GM18498 (cell line): ENCODE measurements around the gene LUZP1.
"Not testable (repeated sequence)": the region's sequence is repeated elsewhere in the genome, so short reads cannot be mapped to it uniquely, and the experiment has no call there.

Experiments used
- ATAC-seq: cut with Tn5 transposase; IDR thresholded peaks from one replicate; pipeline ENCODE4 v1.9.1; 2021; ENCODE audit warnings: mild to moderate bottlenecking, moderate library complexity; ENCODE audit not compliant: unreplicated experiment

Gene LUZP1

DNA sequence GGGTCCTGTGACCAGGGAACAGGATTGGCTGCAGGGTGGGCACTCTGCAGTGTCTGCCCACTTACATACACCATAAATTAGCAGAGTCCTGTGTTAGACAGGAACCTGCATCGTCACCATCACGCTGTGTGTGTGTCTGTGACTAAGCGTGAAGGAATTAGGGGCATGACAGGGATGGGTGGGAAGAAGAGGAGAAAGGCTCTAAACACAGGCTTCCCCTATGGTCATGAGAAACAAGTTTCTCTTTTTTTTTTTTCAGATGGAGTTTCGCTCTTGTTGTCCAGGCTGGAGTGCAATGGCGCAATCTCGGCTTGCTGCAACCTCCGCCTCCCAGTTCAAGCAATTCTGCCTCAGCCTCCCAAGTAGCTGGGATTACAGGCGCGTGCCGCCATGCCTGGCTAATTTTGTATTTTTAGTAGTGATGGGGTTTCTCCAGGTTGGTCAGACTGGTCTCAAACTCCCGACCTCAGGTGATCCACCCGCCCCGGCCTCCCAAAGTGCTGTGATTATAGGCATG, 20.3 kb upstream of the LUZP1 start:
- ATAC-seq: not testable (repeated sequence)

DNA sequence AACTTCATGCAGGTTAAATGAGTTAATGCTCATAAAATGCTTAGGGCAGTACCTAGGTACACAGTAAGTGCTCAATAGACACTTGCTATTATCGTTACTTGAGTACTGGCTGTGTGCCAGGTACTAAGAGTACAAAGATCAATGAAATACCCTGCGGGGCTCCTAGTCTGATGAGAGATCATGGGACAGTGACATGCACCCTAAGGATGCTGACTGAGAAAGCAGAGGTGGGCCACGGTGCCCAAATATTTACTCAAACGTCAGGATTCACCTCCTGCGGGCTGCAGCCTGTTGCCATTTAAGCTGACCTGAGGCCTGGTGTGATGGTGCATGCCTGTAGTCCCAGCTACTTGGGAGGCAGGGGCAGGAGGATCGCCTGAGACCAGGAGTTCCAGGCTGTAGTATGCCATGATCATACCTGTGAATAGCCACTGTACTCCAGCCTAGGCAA, 19.8 kb upstream of the LUZP1 start:
- ATAC-seq: no peak

DNA sequence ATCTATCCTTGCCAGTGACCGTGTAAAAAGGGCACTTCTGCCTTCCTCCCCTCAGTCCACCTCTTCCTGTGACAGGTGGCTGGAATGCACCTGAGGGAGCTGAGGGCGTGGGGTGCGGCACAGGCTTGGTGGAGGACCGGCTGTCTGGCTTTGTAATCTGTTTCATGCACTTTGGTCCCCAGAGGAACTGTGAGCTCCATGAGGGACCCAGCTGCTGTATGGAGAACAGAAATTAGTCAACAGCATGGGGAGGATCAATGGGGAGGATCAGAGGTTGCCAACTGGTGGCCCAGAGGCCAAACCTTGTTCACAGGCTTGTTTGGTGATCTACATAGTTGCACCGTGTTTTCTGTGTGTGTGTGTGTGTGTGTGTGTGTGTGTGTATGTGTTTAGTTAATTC, 19.0 kb upstream of the LUZP1 start:
- ATAC-seq: no peak

DNA sequence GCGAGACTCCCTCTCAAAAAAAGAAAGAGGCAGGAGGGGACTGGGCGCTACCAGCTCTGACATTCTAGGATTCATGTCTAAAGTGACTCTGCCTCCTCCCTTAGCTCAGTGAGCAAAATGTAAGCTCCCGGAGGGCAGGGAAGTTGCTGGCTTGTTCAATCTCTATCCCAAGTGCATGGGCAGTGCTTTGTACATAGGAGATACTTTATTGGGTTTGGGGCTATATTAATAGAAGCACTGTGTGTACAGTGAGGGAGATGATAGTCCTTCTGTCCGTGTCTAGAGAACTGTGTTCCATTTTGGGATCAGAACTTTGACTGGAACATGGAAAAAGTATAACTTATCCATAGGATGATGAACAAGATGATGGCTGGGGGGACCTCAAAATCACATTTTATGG, 16.7 kb upstream of the LUZP1 start:
- no peak for ATAC-seq

GRCh38 chr1:23184212-23184934, 15.7 kb upstream of the LUZP1 start:
- ATAC-seq: no peak

DNA sequence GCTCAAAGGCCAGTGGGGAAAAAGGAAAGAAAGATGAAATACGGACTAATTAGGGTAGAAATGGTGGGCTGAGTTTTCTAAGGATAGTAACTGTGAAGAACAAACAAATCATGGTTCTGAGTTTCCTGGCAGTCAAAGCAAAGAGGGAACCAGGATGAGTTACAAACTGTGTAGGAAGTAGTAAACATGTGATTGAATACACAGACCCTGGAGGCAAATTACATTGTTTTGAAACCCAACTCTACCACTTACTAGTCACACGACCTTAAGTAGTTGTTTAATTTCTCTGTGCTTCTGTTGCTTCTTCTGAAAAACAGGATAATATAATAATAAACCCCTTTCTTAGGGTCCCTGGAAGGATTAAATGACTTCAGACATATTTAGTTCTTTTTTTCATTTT, 11.2 kb upstream of the LUZP1 start:
- ATAC-seq: no peak

DNA sequence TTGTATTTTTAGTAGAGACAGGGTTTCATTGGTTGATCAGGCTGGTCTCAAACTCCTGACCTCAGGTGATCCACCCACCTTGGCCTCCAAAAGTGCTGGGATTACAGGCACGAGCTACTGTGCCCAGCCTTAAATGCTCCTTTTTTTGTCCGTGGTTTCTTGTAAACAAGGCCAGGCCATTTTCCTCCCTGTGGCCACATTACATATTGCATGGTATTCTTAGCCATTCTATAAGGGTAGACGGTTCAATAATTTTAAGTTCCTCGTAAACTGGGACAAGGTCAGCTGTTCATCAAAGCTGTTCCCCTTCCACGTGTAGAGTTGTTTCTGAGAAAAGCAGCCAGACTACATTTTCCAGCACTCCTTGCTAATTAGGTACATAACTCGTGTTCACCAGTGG, 10.3 kb upstream of the LUZP1 start:
- no peak for ATAC-seq

DNA sequence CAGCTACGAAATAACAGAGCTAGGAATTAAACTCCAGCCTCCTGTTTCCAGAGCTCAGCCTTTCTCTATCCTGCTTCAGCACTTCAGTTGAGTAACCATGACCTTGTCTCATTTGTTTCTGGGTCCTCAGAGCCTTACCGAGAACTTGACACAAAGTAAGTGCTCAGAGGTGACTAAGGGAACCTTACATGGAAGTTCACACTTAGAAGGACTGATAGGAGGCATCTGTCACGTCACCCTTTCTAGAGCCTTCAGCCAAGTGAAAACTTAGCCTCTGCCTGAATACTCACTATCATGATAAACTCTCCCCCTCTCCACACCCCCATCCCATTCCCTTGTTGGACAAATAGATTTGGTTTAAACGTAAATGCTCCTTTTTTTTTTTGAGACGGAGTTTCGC, 9.8 kb upstream of the LUZP1 start:
- no peak for ATAC-seq

DNA sequence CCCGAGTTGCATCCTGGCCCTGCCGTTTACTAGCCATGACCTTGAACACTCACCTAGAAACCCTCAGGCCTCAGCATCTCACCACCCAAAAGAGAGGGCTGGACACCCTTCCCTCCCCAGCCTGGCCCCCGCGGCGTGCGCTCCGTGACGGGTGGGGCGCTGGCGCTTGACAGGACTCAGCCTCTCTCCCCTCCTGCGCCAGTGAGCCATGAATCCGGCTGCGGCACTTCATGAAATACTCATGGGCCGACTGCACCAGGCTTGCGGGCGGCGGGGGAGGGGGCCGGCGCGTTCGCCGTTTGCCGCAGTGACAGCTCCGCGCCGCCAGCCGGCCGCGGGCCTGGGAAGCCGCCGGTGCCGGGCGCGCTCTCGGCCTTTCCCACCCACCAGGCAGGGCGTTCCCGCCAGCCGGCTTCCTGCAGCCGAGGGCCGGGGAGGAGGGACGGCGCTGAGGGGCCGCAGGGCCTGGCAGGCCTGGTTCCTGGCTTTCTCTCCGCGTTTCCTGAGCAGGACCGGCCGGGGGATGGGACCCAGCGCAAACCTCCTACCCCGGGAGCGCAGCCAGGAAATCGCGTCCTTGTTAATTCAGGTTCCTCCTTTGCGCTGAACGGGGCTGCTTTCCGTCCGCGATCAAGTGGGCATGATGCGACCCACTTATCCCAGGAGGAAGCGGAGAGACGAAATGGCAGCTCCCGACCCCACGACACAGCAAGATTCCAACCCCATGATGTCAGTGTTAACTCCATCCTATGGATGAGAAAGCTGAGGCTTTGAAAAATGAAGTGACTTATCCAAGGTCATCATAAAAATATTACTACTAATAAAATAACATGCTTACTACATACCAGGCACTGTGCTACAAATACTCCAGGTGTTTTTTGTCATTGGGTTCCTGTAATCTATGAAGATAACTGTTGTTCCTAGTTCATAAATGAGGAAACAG, 9.1 kb upstream of the LUZP1 start:
- peak; percentile 60 for ATAC-seq

GRCh38 chr1:23177031-23177430, 8.4 kb upstream of the LUZP1 start:
- ATAC-seq: no peak

GRCh38 chr1:23174426-23175110, 5.9 kb upstream of the LUZP1 start:
- no peak for ATAC-seq

- ATAC-seq: no peak
Observed at GRCh38 chr1:23171181-23171755, 2.6 kb upstream of the LUZP1 start.

- ATAC-seq: no peak
Observed at GRCh38 chr1:23169727-23170335, 1.2 kb upstream of the LUZP1 start.

DNA sequence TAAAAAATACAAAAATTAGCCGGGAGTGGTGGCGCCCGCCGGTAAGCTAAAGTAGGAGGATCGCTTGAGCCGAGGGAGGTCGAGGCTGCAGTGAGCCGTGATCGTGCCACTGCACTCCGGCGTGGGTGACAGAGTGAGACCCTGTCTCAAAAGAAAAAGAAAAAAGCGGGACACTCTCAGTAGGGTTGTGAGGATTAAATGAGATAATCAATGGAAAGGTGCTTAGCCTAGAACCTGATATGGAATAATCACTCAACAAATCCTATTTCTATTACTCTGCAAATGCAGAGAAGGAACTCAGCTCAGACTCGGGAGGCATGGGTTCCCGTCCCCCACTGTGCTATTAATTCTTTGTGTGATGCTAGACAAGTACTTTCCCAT, 529 bp upstream of the LUZP1 start:
- ATAC-seq: no peak

GRCh38 chr1:23168079-23168444, 594 bp downstream of the LUZP1 start:
- ATAC-seq: peak; percentile 40

DNA sequence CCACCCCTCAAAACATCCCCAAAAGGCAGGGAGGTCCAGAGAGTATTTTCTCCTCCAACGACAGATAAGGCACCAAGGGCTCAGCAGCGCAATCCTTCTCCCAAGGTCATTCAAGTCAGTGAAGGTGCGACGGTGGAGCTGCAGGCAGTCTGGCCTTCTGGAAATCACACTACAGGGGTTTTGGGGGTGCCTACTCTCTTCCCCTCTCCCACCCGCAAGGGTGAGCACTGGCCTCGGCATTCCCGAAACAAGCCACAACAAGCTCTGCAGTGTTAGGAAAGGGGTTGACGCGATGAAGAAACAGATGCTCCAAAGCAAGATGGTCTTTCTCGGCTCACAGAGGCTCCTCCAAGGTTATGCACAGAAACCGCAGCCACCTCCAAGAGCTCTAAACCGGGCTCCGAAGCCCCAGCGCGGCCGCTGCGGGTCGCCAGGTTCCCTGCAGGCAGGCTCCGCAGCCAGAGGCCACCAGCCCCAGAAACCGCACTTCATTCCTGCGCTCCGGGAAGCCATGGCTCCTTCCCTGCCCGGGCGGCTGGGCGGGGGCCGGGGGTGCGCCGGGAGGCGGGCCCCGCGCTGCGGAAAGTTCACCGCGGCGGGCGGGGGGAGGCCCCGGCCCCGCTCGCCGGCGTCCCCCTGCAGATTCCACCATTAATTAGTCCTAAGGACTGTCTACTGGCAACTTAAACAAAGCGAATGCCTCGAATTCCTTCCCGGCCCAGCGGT, 1.1 kb downstream of the LUZP1 start:
- ATAC-seq: peak; percentile 10

- no peak for ATAC-seq
Observed at GRCh38 chr1:23166854-23167253, 1.8 kb downstream of the LUZP1 start.

DNA sequence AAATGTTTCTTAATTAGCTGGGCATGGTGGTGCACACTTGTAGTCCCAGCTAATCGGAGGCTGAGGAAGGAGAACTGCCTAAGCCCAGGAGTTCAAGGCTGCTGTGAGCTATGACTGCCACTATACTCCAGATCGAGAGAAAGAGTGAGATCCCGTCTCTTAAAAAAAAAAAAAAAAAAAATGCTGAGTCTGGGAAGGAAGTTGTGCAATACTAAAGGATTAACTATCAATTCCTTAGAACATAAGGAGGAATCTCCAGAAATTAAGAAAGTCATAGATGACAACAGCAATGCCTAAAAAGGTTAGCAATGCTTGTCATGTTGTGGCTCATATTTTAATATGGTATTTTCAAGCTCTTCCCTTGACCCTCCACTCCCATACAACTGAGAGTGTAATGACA, 5.3 kb downstream of the LUZP1 start:
- ATAC-seq: no peak

DNA sequence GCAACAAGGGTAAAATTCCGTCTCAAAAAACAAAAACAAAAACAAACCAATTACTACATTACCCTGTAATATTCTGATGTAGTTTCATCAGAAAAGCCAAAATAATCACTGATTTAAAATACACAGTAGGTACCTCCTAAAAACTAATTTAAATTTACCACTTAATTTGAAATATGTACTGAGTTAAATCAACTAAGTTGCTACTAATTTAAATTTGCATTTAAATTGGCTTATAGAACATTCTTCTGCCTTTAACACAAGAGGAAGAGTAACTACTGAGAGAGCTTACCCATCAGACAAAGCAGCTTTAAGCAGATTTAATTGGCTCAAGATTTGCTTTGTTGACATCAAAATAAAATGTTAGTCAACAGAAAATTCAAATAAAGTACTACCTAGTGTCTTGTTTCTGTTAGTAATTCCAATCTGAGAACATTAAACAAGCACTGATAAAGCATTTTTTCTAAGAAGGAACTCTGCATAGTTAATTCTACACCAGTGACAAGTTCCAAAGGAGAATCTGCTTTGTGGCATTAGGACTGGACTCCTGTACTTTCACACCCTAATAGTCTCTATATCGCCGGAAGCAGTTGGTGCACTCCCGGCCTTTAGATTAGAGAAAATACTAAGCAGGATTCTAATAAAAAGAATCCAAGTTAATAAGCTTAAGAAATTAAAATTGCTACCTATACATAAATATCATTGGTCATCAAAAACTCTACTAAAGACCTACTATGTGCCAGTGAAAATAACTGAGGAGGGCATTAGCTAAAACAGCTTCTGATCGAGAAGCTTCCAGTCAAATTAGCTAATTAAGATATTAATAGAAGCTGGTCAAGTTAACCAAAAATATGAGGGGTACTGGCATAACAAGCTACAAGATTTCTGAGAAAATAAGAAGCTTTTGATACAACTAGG, 8.4 kb downstream of the LUZP1 start:
- ATAC-seq: no peak
